ENCODE data around the gene KRTAP5-9. TPM values are rescaled to one million over a fixed set of nuclear protein-coding genes. Genes with fewer than 3 reads are reported as not detected.
A peak's percentile ranks its signal among the peaks of the same experiment; 100 is the strongest.

Gene KRTAP5-9
- total and polyA plus RNA-seq, 2 of the 8 experiments (the other 6 are each of a cell fraction or from before 2014, with no cell fraction given), result 0.11 TPM; not detected in 1

- no peak overlapping the region for H3K14ac ChIP-seq (ENCODE audit: insufficient read length)
- no peak overlapping the region for H2AFZ ChIP-seq (ENCODE audit: low read length)
- TF ChIP-seq POU5F1 (IDR thresholded peaks at IDR 0.05; ENCODE audit: low read depth, low read length) (no peak), TCF12 (IDR thresholded peaks at IDR 0.05; ENCODE audit: low read depth, low read length) (no peak), CBX5 (IDR thresholded peaks at IDR 0.05; ENCODE audit: low read depth, low read length) (no peak), FOSL1 (IDR thresholded peaks at IDR 0.05; ENCODE audit: insufficient read depth, low read depth, low read length) (no peak), KDM1A (IDR thresholded peaks at IDR 0.05; ENCODE audit: borderline replicate concordance, low read length) (no peak), SP2 (IDR thresholded peaks at IDR 0.05; ENCODE audit: low read length) (no peak), TAF1 (IDR thresholded peaks at IDR 0.05; ENCODE audit: low read depth, low read length) (no peak), EP300 (IDR thresholded peaks at IDR 0.05; ENCODE audit: borderline replicate concordance in 1 of 2, low read depth in 2 of 2, low read length in 2 of 2) (no peak), POLR2AphosphoS5 (IDR thresholded peaks at IDR 0.05; ENCODE audit: low read depth, low read length) (no peak), JUN (IDR thresholded peaks at IDR 0.05; ENCODE audit: low read depth, low read length) (no peak), MAFK (IDR thresholded peaks at IDR 0.05; ENCODE audit: low read depth, low read length) (no peak), SIX5 (IDR thresholded peaks at IDR 0.05; ENCODE audit: low read depth, low read length) (no peak), NANOG (IDR thresholded peaks at IDR 0.05; ENCODE audit: insufficient read depth, low read depth, low read length, poor library complexity, severe bottlenecking) (no peak)
- no peaks in the 10 kb centered on the region for H3K23me2 ChIP-seq (ENCODE audit: low read depth, low read length)
- H3K79me1 ChIP-seq (ENCODE audit: low read depth, low read length), result no peaks in the 10 kb centered on the region
- no peak overlapping the region for H3K4me2 ChIP-seq (ENCODE audit: insufficient read depth in 1 of 2, low read depth in 2 of 2, low read length in 2 of 2)
- H2BK5ac ChIP-seq (ENCODE audit: low read depth, low read length), result no peak overlapping the region
- CTCF ChIA-PET (ENCODE audit: partially characterized antibody), result interaction anchor here (0.8 to 5.6 kb wide), 3 partner anchors 18 to 458 kb away, joined by 3 to 28 read pairs (median 3); no protein-coding TSS in a partner anchor
- no peaks in the 10 kb centered on the region for H4K20me1 ChIP-seq (replicated peaks in 1 of 2; ENCODE audit: control insufficient read depth in 1 of 2, insufficient read depth in 2 of 2, low read length in 2 of 2)
- H3K36me3 ChIP-seq (ENCODE audit: control insufficient read depth in 2 of 4, insufficient read depth in 4 of 4, low read length in 3 of 4), result no peaks in the 10 kb centered on the region
- no peak overlapping the region for H3K9ac ChIP-seq (replicated peaks in 1 of 4; ENCODE audit: extremely low read depth in 1 of 4, low read depth in 3 of 4, low read length in 3 of 4)
- H4K5ac ChIP-seq (ENCODE audit: insufficient read length, low read depth, low read length), result no peak overlapping the region
- H3K79me2 ChIP-seq (ENCODE audit: control insufficient read depth in 1 of 2, insufficient read depth in 2 of 2, low read length in 2 of 2), result no peaks in the 10 kb centered on the region
- 94% methylated on average over 12 of the region's 12 CpGs; no CpG with 5 or more reads in 1 of the 2 experiments for whole genome bisulfite sequencing, 2 experiments (ENCODE audit: extremely low coverage in 1 of 2, insufficient coverage in 1 of 2, insufficient read length in 1 of 2, insufficient replicate concordance in 2 of 2, low coverage in 1 of 2, low lambda C conversion rate in 2 of 2, missing lambda C conversion rate in 1 of 2)
- no peaks in the 10 kb centered on the region for H3K27me3 ChIP-seq (replicated peaks in 1 of 4; ENCODE audit: control insufficient read depth in 3 of 4, extremely low read depth in 1 of 4, insufficient read depth in 3 of 4, low read length in 3 of 4)
- no peak for DNase-seq (ENCODE audit: low read depth in 1 of 2, low spot score in 2 of 2)
- no peak for FAIRE-seq
- no peaks in the 10 kb centered on the region; a peak in 1 of 7 replicates for H3K4me1 ChIP-seq (replicated peaks in 1 of 4; ENCODE audit: control insufficient read depth in 3 of 4, insufficient read depth in 4 of 4, low read length in 3 of 4)
- POLR2A ChIA-PET (ENCODE audit: partially characterized antibody), result interaction anchor here (1.9 kb wide), 1 partner anchor 19 kb away, joined by 4 read pairs; no protein-coding TSS in a partner anchor
- no peak overlapping the region for H3K4ac ChIP-seq (replicated peaks; ENCODE audit: insufficient read length, low read depth, low read length)
- no peak overlapping the region for H3K56ac ChIP-seq (replicated peaks; ENCODE audit: insufficient read length, low read depth, low read length)
- no peak overlapping the region for H2BK12ac ChIP-seq (ENCODE audit: low read depth, low read length)
- H4K91ac ChIP-seq (replicated peaks; ENCODE audit: insufficient read length, low read length), result no peak overlapping the region
- no peak overlapping the region for H3K18ac ChIP-seq (ENCODE audit: extremely low read depth, low read length)
- no peak overlapping the region for H2BK15ac ChIP-seq (ENCODE audit: low read length)
- no peak overlapping the region for H3K4me3 ChIP-seq (ENCODE audit: extremely low read depth in 1 of 4, insufficient read depth in 2 of 4, low read depth in 3 of 4, low read length in 4 of 4)
- H4K8ac ChIP-seq (ENCODE audit: extremely low read depth, insufficient read depth, low read length), result no peak overlapping the region
- no peaks in the 10 kb centered on the region; a peak in 1 of 4 replicates for H3K9me3 ChIP-seq (ENCODE audit: insufficient read depth in 2 of 2, low read depth in 1 of 2, low read length in 1 of 2)
- H3K27ac ChIP-seq (ENCODE audit: low read depth, low read length), result no peak overlapping the region
- no peak overlapping the region for H3K23ac ChIP-seq (ENCODE audit: insufficient read length)
- H2BK20ac ChIP-seq (ENCODE audit: low read length), result no peak overlapping the region
- no peak overlapping the region for H2AK5ac ChIP-seq (ENCODE audit: low read depth, low read length)
- H2BK120ac ChIP-seq (replicated peaks; ENCODE audit: low read depth, low read length), result peak overlapping the region; percentile 64
Observed at GRCh38 chr11:71545405-71545966, 2.7 kb upstream of the KRTAP5-9 start.

Measured in H1 (cell line).